B cell (primary cell): Measurements from ENCODE around the gene PHF11. TPM values are rescaled to one million over a fixed set of nuclear protein-coding genes. Genes with fewer than 3 reads are reported as not detected.

Source experiments
- ATAC-seq: fragments of 200-7000 bp; cut with Tn5 transposase; one replicate; pipeline ENCODE4 v1.10.0; 2021; ENCODE audit warnings: low read depth, mild to moderate bottlenecking, moderate number of reproducible peaks, moderate library complexity
- CTCF ChIA-PET: fragments of 350-600 bp; sonication (Branson Sonifier 250); formaldehyde crosslinking; loops from one replicate; lab custom pipeline; 2021; ENCODE audit warnings: antibody characterized with exemption, inconsistent platforms; lab: Charles Lee
- POLR2A ChIA-PET: fragments of 350-600 bp; sonication (Branson Sonifier 250); formaldehyde crosslinking; loops from one replicate; lab custom pipeline; 2021; ENCODE audit warnings: antibody characterized with exemption; lab: Charles Lee
- DNase-seq: peaks from one replicate; pipeline ENCODE4 v3.0.0; 2013
- H2AFZ ChIP-seq: 2 replicates; pipeline ENCODE4 v1.6.1; 2012; ENCODE audit warnings: mild to moderate bottlenecking, low read depth, low read length; ENCODE audit not compliant: insufficient read depth, poor library complexity, severe bottlenecking
- H3K27ac ChIP-seq, 2 donors: 1 replicate in 1 of 2; 2 replicates in 1 of 2; pipeline ENCODE4 v1.5.1; 2012 to 2013; ENCODE audit warnings: low read length in 2 of 2, mild to moderate bottlenecking in 2 of 2, moderate library complexity in 1 of 2
- H3K27me3 ChIP-seq, 4 experiments: fragments of 200-600 bp in 1 of 4; sonication (generic) in 1 of 4; replicated peaks in 1 of 4; 1 replicate in 2 of 4; 2 replicates in 2 of 4; pipeline versions ENCODE4 v1.6.1 to v1.7.0; 2013 to 2016; ENCODE audit warnings: low read length in 3 of 4, mild to moderate bottlenecking in 2 of 4, mixed read lengths in 1 of 4, moderate library complexity in 1 of 4; ENCODE audit not compliant: insufficient read depth in 4 of 4, control insufficient read depth in 3 of 4; ENCODE audit errors: control extremely low read depth in 1 of 4
- H3K36me3 ChIP-seq, 2 experiments: replicated peaks in 1 of 2; 1 replicate in 1 of 2; 2 replicates in 1 of 2; pipeline versions ENCODE4 v1.6.1 to v1.7.1; 2013; ENCODE audit warnings: low read length in 1 of 2; ENCODE audit not compliant: insufficient read depth in 2 of 2, control insufficient read depth in 1 of 2; ENCODE audit errors: control extremely low read depth in 1 of 2, extremely low read depth in 1 of 2
- H3K4me1 ChIP-seq, 2 donors: fragments of 200-600 bp in 1 of 2; sonication (generic) in 1 of 2; 1 replicate in 1 of 2; 2 replicates in 1 of 2; pipeline versions ENCODE4 v1.5.1 to v1.6.1; 2013 to 2017; ENCODE audit warnings: low read length in 2 of 2; ENCODE audit not compliant: control insufficient read depth in 2 of 2, insufficient read depth in 2 of 2
- H3K4me2 ChIP-seq: replicated peaks from 2 replicates; pipeline ENCODE3; 2012; ENCODE audit warnings: mild to moderate bottlenecking, low read depth, low read length; ENCODE audit not compliant: poor library complexity, severe bottlenecking
- H3K4me3 ChIP-seq, 5 experiments: fragments of 200-600 bp in 1 of 5; sonication (generic) in 1 of 5; 1 replicate in 3 of 5; 2 replicates in 2 of 5; pipeline versions ENCODE4 v1.5.1 to v1.7.0; 2011 to 2016; ENCODE audit warnings: low read length in 4 of 5, mild to moderate bottlenecking in 4 of 5, low read depth in 2 of 5, control low read depth in 1 of 5, moderate library complexity in 1 of 5; ENCODE audit not compliant: insufficient read depth in 1 of 5; ENCODE audit errors: control extremely low read depth in 1 of 5, extremely low read depth in 1 of 5
- H3K79me2 ChIP-seq: fragments of 200-600 bp; sonication (generic); one replicate; pipeline ENCODE4 v1.6.0; 2016; ENCODE audit warnings: low read length; ENCODE audit not compliant: control insufficient read depth, insufficient read depth
- H3K9ac ChIP-seq: fragments of 200-600 bp; sonication (generic); 2 replicates; pipeline ENCODE4 v1.6.1; 2017; ENCODE audit warnings: mild to moderate bottlenecking, low read length, moderate library complexity
- H3K9me3 ChIP-seq, 3 donors: one replicate each; pipeline versions ENCODE4 v1.6.1 to v1.7.1; 2013; ENCODE audit warnings: low read length in 2 of 3; ENCODE audit not compliant: control insufficient read depth in 2 of 3, insufficient read depth in 1 of 3; ENCODE audit errors: control extremely low read depth in 1 of 3
- H4K20me1 ChIP-seq: 2 replicates; pipeline ENCODE4 v1.6.0; 2012; ENCODE audit warnings: mild to moderate bottlenecking, low read length; ENCODE audit not compliant: insufficient read depth, control insufficient read depth, poor library complexity, severe bottlenecking
- H3K27ac Mint-ChIP-seq: one replicate; pipeline ENCODE4 v1.8.0; 2021; ENCODE audit warnings: mixed read lengths
- H3K27me3 Mint-ChIP-seq: one replicate; pipeline ENCODE4 v1.8.0; 2021; ENCODE audit warnings: mixed read lengths
- H3K4me1 Mint-ChIP-seq: one replicate; pipeline ENCODE4 v1.8.0; 2021; ENCODE audit warnings: mixed read lengths
- H3K4me3 Mint-ChIP-seq: one replicate; pipeline ENCODE4 v1.8.0; 2021; ENCODE audit warnings: mixed read lengths
- H3K9me3 Mint-ChIP-seq: one replicate; pipeline ENCODE4 v1.8.0; 2022; ENCODE audit warnings: mixed read lengths; ENCODE audit not compliant: insufficient read depth
- EZH2 ChIP-seq: IDR thresholded peaks from 2 replicates; pipeline ENCODE4 v1.6.1; 2012; ENCODE audit warnings: borderline replicate concordance, low read depth, mild to moderate bottlenecking, moderate library complexity, low read length; ENCODE audit not compliant: insufficient read depth, poor library complexity, severe bottlenecking
- WGBS: methylation state at CpG from one replicate; pipeline ENCODE4 v1.1.5; 2013; ENCODE audit warnings: missing lambda C conversion rate; ENCODE audit not compliant: insufficient coverage; 5-methylcytosine and 5-hydroxymethylcytosine counted together
- intact Hi-C: fragments of 100-400 bp; cut with micrococcal nuclease; formaldehyde crosslinking; loops from one replicate; pipeline ENCODE4 v1.10.0; 2022
- polyA plus RNA-seq: library from polyadenylated mRNA; depleted of rRNA; stranded (reverse); fragments of >200 nt; gene quantifications from 2 replicates; pipeline ENCODE4 v1.2.3, GENCODE V29; 2012
- total RNA-seq, 2 donors: library from RNA; stranded (reverse); fragments of 120-200 nt in 1 of 2; gene quantifications; 1 replicate in 1 of 2; 2 replicates in 1 of 2; pipeline versions ENCODE4 v1.2.3 to v1.2.4, GENCODE V29; 2013 to 2022
- TF ChIP-seq, protein P1 (sequence below): fragments of 200-600 bp; IDR thresholded peaks from one replicate; pipeline ENCODE4 v1.8.0; 2022; ENCODE audit warnings: antibody characterized with exemption, mild to moderate bottlenecking

PHF11 gene
- total and polyA plus RNA-seq, 2 donors (not counting 1 experiment from before 2014, with no cell fraction given) = 79.0 to 176 TPM

DNA sequence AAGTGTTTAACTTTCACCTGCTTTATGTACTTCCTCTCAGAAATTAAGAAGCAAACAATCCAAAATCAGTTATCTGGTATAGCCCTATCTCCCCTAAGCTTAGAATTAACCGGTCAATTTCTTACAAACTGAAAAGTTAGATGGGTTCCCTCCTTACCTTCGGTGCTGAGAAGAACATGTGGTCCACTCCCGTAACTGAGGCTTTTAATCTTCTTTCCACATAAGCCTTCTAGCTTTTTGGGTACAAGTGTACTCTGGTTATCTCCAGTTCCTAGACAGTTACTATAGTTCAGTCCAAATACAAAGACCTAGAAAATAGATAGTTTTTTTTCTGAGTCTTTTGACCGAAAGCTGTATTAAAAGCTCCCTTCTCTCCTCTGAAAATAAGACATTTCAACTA, 70.7 kb downstream of the PHF11 start:
- CTCF ChIA-PET = interaction anchor here (1.7 kb wide), 1 partner anchor 41 kb away, joined by 4 read pairs; no protein-coding TSS in a partner anchor
- intact Hi-C loops = no loop called here
- H3K9ac ChIP-seq = no peak overlapping the region

GRCh38 chr13:49567491-49567890, 71.7 kb downstream of the PHF11 start:
- Mint-ChIP-seq H3K27me3 (no peaks in the 10 kb centered on the region), H3K27ac (no peak overlapping the region), H3K9me3 (no peaks in the 10 kb centered on the region), H3K4me1 (peaks cover 19% of the 10 kb centered on the region), H3K4me3 (no peak overlapping the region)
- no peak for TF ChIP-seq EZH2
- TF ChIP-seq, protein P1, sequence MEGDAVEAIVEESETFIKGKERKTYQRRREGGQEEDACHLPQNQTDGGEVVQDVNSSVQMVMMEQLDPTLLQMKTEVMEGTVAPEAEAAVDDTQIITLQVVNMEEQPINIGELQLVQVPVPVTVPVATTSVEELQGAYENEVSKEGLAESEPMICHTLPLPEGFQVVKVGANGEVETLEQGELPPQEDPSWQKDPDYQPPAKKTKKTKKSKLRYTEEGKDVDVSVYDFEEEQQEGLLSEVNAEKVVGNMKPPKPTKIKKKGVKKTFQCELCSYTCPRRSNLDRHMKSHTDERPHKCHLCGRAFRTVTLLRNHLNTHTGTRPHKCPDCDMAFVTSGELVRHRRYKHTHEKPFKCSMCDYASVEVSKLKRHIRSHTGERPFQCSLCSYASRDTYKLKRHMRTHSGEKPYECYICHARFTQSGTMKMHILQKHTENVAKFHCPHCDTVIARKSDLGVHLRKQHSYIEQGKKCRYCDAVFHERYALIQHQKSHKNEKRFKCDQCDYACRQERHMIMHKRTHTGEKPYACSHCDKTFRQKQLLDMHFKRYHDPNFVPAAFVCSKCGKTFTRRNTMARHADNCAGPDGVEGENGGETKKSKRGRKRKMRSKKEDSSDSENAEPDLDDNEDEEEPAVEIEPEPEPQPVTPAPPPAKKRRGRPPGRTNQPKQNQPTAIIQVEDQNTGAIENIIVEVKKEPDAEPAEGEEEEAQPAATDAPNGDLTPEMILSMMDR = no peak
- H3K4me1 ChIP-seq = no peaks in the 10 kb centered on the region
- no peak overlapping the region for H3K4me3 ChIP-seq
- intact Hi-C loops = no loop called here
- 81% methylated on average over 3 of the region's 5 CpGs for WGBS
- no peak overlapping the region for H3K9ac ChIP-seq
- no peak overlapping the region for H3K4me2 ChIP-seq
- no peak overlapping the region for H3K27ac ChIP-seq
- no peaks in the 10 kb centered on the region for H4K20me1 ChIP-seq
- ChIA-PET CTCF (interaction anchor here (1.7 kb wide), 1 partner anchor 40 kb away, joined by 4 read pairs; no protein-coding TSS in a partner anchor), POLR2A (no interaction called here)
- H3K9me3 ChIP-seq = no peaks in the 10 kb centered on the region
- H3K27me3 ChIP-seq = no peaks in the 10 kb centered on the region
- H3K36me3 ChIP-seq = peaks cover 4 to 17% of the 10 kb centered on the region in 2 experiments
- peaks cover 17% of the 10 kb centered on the region for H3K79me2 ChIP-seq
- no peak for DNase-seq
- no peak overlapping the region for H2AFZ ChIP-seq
- ATAC-seq = no peak

More for the DNA sequence above, 70.7 kb downstream of the PHF11 start:
- Histone ChIP-seq H3K4me3 (no peak overlapping the region), H3K27me3 (no peaks in the 10 kb centered on the region), H3K79me2 (peaks cover 17% of the 10 kb centered on the region), H4K20me1 (no peaks in the 10 kb centered on the region), H3K27ac (no peak overlapping the region), H3K4me1 (no peaks in the 10 kb centered on the region), H2AFZ (no peak overlapping the region), H3K36me3 (peaks cover 4 to 17% of the 10 kb centered on the region in 2 experiments), H3K9me3 (no peaks in the 10 kb centered on the region), H3K4me2 (no peak overlapping the region)
- TF ChIP-seq, protein P1 = no peak
- TF ChIP-seq EZH2 = no peak
- no peaks in the 10 kb centered on the region for H3K9me3 Mint-ChIP-seq
- WGBS = 100% methylated on average over 2 of the region's 4 CpGs
- no peak overlapping the region for H3K4me3 Mint-ChIP-seq
- no peaks in the 10 kb centered on the region for H3K27me3 Mint-ChIP-seq
- ATAC-seq = no peak
- DNase-seq = no peak
- POLR2A ChIA-PET = no interaction called here
- H3K4me1 Mint-ChIP-seq = peaks cover 14% of the 10 kb centered on the region
- H3K27ac Mint-ChIP-seq = no peak overlapping the region
